Activated CD4-positive, alpha-beta T cell treated with anti-CD3 and anti-CD28 coated beads, Interleukin-2, amount 10 ng/mL, durations not matched to agents 7 days and 5 days (primary cell): ENCODE measurements around the gene JMJD4. TPM values are rescaled to one million over a fixed set of nuclear protein-coding genes. Genes with fewer than 3 reads are reported as not detected.
A peak's percentile ranks its signal among the peaks of the same experiment; 100 is the strongest.

Source experiments
- CTCF ChIA-PET: fragments of 350-600 bp; sonication (Branson Sonifier 250); formaldehyde crosslinking; loops from one replicate; lab custom pipeline; 2021; ENCODE audit warnings: antibody characterized with exemption; lab: Charles Lee
- POLR2A ChIA-PET: fragments of 350-600 bp; sonication (Branson Sonifier 250); formaldehyde crosslinking; loops from one replicate; lab custom pipeline; 2021; ENCODE audit warnings: antibody characterized with exemption; lab: Charles Lee
- DNase-seq: peaks from one replicate; pipeline ENCODE4 v3.0.0-alpha.2; 2020
- H3K27ac Mint-ChIP-seq: one replicate; pipeline ENCODE4 v1.8.0; 2021; ENCODE audit warnings: mild to moderate bottlenecking, moderate library complexity, mixed read lengths
- H3K27me3 Mint-ChIP-seq: one replicate; pipeline ENCODE4 v1.8.0; 2021; ENCODE audit warnings: mixed read lengths
- H3K36me3 Mint-ChIP-seq: one replicate; pipeline ENCODE4 v1.8.0; 2021; ENCODE audit warnings: low read depth, mixed read lengths
- H3K4me1 Mint-ChIP-seq: one replicate; pipeline ENCODE4 v1.8.0; 2021; ENCODE audit warnings: mixed read lengths
- H3K4me3 Mint-ChIP-seq: one replicate; pipeline ENCODE4 v1.8.0; 2021; ENCODE audit warnings: mild to moderate bottlenecking, moderate library complexity, mixed read lengths
- H3K9me3 Mint-ChIP-seq: one replicate; pipeline ENCODE4 v1.8.0; 2021; ENCODE audit warnings: mixed read lengths
- total RNA-seq, 2 experiments: library from RNA; stranded (reverse); gene quantifications; one replicate each; pipeline ENCODE4 v1.2.3, GENCODE V29; 2021

JMJD4 gene
- total RNA-seq, 2 experiments from 2014 or later, result 15.4 to 20.0 TPM

DNA sequence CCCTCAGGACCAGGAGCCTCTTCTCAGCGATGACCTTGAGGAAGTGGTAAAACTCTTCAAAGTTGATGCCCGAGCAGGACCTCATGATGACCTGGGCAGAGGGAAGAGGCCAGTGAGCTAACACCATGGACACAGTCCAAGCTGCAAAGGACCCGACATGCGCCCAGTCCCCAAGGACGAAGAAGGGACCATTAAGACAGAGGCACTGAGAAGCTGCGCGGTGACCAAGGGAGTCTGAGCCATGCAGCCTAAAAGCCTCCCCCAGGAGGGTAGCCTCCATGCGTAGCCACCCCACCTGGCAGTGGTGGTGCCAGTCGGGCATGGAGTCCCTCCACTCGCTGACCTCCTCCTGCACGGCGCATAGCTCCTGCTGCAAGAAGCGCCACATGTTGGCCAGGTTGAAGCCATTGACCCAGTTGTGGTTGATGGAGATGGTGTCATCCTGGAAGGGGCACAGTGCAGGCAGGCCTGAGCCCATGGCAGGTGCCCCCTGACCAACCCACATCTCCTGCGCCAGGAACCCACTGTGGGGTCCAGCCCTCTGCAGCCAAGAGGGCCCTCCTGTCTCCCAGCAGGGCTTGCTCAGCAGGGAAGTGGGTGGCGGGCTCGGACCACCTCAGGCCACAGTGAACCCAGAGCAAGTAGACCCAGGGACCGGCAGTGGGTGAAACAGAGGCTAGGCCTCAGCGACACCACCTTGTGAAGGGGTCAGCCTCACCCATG is 2.4 kb downstream of the JMJD4 start:
- Mint-ChIP-seq H3K4me3 (peak overlapping the region; percentile 27), H3K9me3 (no peaks in the 10 kb centered on the region), H3K36me3 (peaks cover 5% of the 10 kb centered on the region), H3K27me3 (peaks cover 2% of the 10 kb centered on the region), H3K4me1 (peaks cover 46% of the 10 kb centered on the region), H3K27ac (no peak overlapping the region)
- CTCF ChIA-PET, result interaction anchor here (1.0 kb wide), 1 partner anchor 35 kb away, joined by 3 read pairs; no protein-coding TSS in a partner anchor
- POLR2A ChIA-PET, result no interaction called here
- DNase-seq, result no peak

DNA sequence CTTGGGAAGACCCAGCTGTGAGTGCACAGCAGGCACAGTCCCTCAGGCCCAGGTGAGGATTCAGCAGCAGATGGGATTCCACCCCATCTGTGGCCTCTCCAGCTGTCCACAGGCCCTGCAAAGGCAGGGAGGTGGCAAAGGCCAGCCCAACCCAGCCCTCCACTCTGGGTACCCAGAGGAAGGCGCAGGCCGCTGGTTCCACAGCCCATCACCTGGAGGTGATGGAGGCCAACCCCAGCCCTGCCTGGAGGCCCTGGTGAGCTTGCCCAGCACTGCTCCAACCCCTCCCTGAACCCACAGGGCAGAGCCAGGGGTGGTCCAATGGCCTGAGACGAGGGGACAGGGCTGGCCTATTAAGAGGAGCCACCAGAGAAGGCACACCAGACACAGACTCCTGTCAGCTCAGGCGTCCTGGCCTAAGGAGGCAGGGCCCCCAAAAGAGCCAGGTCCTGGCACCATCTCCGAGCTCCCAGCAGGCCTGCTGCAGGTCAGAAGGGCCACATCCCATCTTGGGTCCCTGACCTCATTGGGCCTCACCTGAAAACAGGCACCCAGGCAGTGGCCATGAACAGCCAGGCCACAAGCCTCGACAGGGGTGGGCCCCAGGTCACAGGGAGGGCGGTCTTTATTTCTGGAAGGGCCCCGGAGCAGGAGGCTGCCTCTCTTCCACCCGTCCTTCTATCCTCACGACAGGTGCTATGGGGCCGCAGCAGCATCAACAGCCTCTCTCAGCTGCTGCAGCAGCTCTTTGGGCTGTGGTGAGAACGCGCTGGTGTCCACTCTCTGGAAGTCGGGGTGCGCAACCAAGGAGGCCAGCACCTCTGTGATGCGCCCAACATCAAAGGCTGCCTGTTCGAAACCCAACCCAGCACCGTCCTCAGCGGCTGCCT is 3.2 kb downstream of the JMJD4 start:
- Mint-ChIP-seq H3K9me3 (no peaks in the 10 kb centered on the region), H3K27ac (no peak overlapping the region), H3K4me1 (peaks cover 41% of the 10 kb centered on the region), H3K27me3 (peaks cover 7% of the 10 kb centered on the region), H3K4me3 (no peak overlapping the region), H3K36me3 (peaks cover 5% of the 10 kb centered on the region)
- CTCF ChIA-PET, result interaction anchor here (1.0 to 1.3 kb wide), 2 partner anchors 34 to 35 kb away, joined by 3 read pairs; no protein-coding TSS in a partner anchor
- no peak for DNase-seq
- POLR2A ChIA-PET, result no interaction called here

DNA sequence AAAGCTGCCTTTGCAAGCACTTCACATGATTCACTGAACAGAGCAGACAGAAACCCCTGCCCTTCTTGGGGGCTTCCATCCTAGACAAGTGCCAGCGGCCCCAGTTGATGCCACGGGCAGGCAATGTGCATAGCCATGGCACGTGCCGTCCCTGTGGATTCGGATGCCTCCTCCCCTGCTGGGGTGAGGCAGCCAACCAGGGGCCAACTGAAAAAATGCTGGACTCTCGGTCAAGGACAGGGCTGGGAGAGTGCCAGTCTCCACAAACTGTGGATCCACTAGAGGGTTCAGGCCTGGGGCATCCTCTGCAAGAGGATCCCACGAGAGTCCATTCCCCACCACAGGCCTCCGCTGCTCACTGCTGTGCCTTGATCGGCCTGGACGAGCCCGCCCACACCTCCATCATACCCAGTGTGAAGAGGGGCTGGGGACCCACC is 3.8 kb downstream of the JMJD4 start:
- Mint-ChIP-seq H3K4me1 (peaks cover 37% of the 10 kb centered on the region), H3K27ac (no peak overlapping the region), H3K4me3 (no peak overlapping the region), H3K27me3 (peaks cover 13% of the 10 kb centered on the region), H3K36me3 (peaks cover 7% of the 10 kb centered on the region), H3K9me3 (no peaks in the 10 kb centered on the region)
- ChIA-PET POLR2A (interaction anchor here (0.6 kb wide), 1 partner anchor 38 kb away, joined by 3 read pairs; no protein-coding TSS in a partner anchor), CTCF (interaction anchor here (1.3 kb wide), 1 partner anchor 35 kb away, joined by 3 read pairs; no protein-coding TSS in a partner anchor)
- no peak for DNase-seq

DNA sequence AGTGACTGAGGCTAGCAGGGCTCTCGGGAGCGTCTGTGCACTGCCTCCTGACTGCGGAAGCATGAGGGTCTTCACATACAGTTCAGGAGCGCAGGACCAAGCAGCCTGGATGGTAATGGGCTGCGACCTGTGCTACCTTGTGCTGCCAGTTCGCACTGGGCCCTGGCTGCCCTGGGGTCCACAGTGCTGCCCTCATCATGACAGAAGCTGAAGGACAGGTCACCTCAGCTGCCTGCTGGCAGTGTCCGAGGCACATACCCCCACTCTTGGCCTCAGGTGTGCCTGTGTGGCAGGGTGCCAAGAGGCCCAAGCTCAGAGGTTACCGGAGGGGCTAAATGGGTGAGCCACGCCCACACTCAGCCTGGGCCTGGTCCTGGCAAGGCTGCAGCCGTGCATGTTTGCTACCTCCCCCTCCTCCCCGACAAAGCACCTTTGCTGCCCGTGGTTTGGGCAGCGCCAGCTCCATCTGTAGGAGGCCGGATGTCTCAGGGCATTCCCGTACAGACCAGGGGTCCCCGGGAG is 4.4 kb downstream of the JMJD4 start:
- Mint-ChIP-seq H3K4me3 (no peak overlapping the region), H3K36me3 (peaks cover 8% of the 10 kb centered on the region), H3K27ac (no peak overlapping the region), H3K27me3 (peaks cover 14% of the 10 kb centered on the region), H3K4me1 (peaks cover 32% of the 10 kb centered on the region), H3K9me3 (no peaks in the 10 kb centered on the region)
- POLR2A ChIA-PET, result interaction anchor here (0.6 kb wide), 1 partner anchor 37 kb away, joined by 3 read pairs; no protein-coding TSS in a partner anchor
- no peak for DNase-seq
- CTCF ChIA-PET, result interaction anchor here (0.7 to 1.3 kb wide), 6 partner anchors 20 to 158 kb away, joined by 3 to 4 read pairs (median 3); no protein-coding TSS in a partner anchor

DNA sequence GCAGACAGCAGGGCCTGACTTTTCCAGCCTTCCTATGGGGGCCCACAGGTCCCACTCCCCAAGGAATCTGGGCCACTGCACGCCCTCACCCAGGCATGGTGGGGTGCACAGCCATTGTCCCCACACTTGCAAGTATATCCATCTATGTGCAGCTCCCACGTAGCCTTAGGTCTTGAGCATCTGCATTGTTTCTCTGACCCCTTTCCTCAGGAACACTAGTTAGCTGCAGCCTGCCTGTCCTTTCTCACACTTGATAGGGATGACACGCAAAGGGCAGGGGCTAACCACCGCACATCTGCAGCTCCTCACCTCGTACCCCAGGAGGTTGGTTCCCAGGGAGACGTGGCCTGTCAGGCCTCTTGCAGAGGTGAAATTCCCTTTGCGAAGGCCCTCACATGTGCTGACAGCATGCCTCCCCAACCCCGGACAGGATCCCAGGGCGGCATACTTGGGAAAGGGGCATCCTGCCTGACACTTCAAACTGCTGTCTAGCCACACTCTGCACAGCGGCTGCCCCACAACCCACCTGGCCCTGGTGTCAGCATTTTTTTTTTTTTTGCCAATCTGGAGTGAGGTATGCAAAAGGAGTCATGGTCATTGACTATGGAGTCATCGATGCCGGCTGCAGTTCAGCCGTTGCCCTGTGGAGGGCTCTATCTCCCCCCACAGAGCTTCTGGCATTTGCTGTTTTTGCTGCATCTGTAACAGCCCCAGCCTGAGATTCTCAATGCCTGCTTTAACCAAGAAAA is 5.0 kb downstream of the JMJD4 start:
- peak overlapping the region; percentile 27 for H3K4me3 Mint-ChIP-seq
- POLR2A ChIA-PET, result no interaction called here

DNA sequence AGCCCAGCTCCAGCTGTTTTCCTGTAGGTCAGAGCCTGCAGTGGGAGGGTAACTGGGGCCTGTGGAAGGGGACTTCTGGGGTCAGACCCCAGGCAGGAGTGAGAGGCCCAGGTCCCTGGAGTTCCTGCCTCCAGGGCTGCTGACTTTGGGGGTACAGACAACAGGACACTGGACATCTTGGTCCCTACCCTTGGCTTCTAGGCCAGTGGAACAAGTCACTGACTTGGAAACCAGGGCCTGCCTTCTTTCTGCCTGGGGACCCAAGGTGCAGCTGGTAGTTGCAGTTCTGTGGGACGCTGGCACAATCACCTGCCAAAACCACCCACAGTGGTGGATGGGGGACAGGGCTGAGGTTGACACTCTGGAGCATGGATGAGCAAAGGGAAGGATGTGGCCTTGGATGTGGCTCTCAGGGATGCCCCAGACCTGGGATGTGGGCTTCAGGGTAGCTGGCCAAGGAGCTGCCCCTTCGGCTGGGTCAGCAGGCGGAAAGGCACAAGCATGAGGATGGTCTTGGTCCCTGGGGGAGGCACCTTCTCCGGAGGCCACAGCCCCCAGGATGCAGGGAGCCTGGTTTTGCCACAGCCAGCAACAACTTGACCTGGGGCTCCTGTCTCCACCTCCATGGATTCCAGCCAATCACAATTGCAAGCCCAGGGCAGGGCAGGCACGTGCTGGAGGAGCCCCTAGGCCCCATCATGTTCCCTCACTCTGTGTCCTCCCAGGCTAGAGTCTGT is 5.8 kb downstream of the JMJD4 start:
- CTCF ChIA-PET, result interaction anchor here (0.6 to 1.1 kb wide), 3 partner anchors 16 to 364 kb away, joined by 3 to 5 read pairs (median 3); no protein-coding TSS in a partner anchor

More for the DNA sequence above, 5.0 kb downstream of the JMJD4 start:
- H3K9me3 Mint-ChIP-seq, result peaks cover 3% of the 10 kb centered on the region
- peaks cover 14% of the 10 kb centered on the region for H3K27me3 Mint-ChIP-seq
- no peak overlapping the region for H3K27ac Mint-ChIP-seq
- DNase-seq, result peak; percentile 43
- peaks cover 8% of the 10 kb centered on the region for H3K36me3 Mint-ChIP-seq
- CTCF ChIA-PET, result interaction anchor here (0.6 to 1.3 kb wide), 9 partner anchors 15 to 364 kb away, joined by 3 to 5 read pairs (median 3); no protein-coding TSS in a partner anchor
- peaks cover 32% of the 10 kb centered on the region for H3K4me1 Mint-ChIP-seq

DNA sequence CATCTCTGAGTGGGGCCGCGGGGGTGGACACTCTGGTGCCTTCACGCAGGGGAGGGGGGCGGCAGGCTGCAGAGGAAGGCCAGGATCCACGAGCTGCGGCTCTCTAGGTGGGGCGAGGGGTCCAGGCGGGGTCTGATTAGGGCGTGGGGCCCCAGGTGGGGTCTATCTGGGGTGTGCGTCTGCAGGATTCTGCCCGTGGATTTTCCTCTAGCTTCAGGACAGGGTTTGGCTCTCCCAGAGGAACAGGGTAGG is 6.3 kb downstream of the JMJD4 start:
- H3K9me3 Mint-ChIP-seq, result peaks cover 8% of the 10 kb centered on the region
- H3K27me3 Mint-ChIP-seq, result peaks cover 14% of the 10 kb centered on the region
- POLR2A ChIA-PET, result no interaction called here
- no peak for DNase-seq
- CTCF ChIA-PET, result interaction anchor here (1.1 kb wide), 1 partner anchor 16 kb away, joined by 3 read pairs; no protein-coding TSS in a partner anchor
- H3K36me3 Mint-ChIP-seq, result peaks cover 6% of the 10 kb centered on the region
- H3K4me1 Mint-ChIP-seq, result peaks cover 26% of the 10 kb centered on the region
- H3K27ac Mint-ChIP-seq, result peak overlapping the region; percentile 54
- H3K4me3 Mint-ChIP-seq, result peak overlapping the region; percentile 71

More for the DNA sequence above, 5.8 kb downstream of the JMJD4 start:
- Mint-ChIP-seq H3K27me3 (peaks cover 14% of the 10 kb centered on the region), H3K27ac (peak overlapping the region; percentile 54), H3K9me3 (peaks cover 4% of the 10 kb centered on the region), H3K4me3 (peak overlapping the region; percentile 71), H3K4me1 (peaks cover 28% of the 10 kb centered on the region), H3K36me3 (peaks cover 7% of the 10 kb centered on the region)
- POLR2A ChIA-PET, result no interaction called here
- no peak for DNase-seq

DNA sequence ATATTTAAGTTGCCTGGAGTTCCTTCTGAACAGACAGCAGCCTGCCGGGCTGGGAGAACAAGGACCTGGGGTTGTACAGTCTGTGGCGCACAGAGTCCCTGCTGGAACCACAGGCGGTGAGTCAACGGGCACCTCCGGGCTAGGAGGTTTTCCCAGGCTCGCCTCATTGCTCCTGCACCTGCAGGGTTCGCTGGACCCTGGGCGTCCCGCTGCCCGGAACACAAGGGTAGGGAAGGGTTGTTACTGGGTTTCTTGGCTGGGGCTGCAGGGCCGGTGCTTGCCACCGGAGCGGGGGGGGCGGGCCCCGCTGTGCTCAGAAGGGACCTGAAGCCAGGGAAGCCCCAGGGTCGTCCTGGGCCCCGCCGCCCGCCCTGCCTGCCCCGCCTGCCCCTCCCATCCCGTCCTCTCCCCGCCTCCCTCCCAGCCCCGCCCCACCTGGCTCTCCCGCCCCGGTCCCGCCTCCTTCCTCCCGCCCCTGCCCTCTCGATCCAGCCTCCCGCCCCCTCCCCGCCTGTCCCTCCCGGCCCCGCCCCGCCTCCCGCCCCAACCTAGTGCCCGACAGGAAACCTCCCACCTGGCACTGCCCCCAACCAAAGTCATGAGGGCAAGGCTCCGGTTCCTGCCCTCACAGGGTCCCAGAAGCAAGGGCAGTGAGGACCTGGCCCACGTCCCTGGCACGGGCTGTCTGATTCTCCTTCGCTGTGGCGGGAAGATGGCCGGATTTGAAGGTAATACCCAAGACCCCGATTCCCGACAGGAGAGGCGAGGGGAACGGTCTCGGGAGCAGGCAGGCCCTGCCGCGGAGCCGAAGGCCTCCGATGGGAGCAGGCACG is 6.8 kb downstream of the JMJD4 start:
- Mint-ChIP-seq H3K27ac (peak overlapping the region; percentile 77), H3K9me3 (peaks cover 10% of the 10 kb centered on the region), H3K36me3 (peaks cover 3% of the 10 kb centered on the region), H3K4me3 (peak overlapping the region; percentile 71), H3K4me1 (peaks cover 21% of the 10 kb centered on the region), H3K27me3 (peaks cover 14% of the 10 kb centered on the region)
- DNase-seq, result peak; percentile 67
- ChIA-PET CTCF (no interaction called here), POLR2A (no interaction called here)

DNA sequence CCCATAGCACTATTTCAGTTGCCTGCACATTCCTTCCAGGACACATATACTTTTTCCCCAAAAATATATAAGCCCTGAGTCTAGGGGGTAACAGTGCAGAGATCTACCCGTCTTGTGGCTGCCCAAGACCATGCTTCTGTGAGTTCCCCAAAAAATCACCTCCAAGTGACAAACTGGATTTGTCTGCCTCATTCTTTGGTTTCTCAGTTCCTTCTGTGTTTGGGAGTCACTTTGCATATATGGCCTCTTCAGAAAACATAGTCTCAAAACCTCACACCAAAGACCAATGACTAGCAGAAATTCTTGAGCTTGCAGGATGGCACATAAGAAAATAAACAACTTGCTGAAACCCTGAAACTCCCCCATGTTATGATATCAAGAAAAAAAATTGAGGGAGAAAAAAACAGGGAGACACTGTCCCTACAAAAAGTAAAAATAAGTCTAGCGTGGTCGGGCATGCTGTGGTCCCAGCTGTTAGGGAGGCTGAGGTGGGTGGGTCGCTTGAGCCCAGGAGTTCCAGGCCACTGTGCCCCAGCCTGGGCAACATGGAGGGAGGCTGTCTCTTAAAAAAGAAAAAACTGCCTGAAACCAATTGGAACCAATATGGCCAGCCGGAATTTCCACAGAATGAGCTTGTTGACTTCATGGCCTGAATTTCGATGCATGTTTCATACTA is 8.0 kb downstream of the JMJD4 start:
- Mint-ChIP-seq H3K9me3 (peaks cover 20% of the 10 kb centered on the region), H3K27me3 (peaks cover 14% of the 10 kb centered on the region), H3K27ac (peak overlapping the region; percentile 9), H3K4me3 (peak overlapping the region; percentile 19), H3K4me1 (peaks cover 17% of the 10 kb centered on the region), H3K36me3 (peaks cover 6% of the 10 kb centered on the region)
- CTCF ChIA-PET, result interaction anchor here (0.6 kb wide), 1 partner anchor 36 kb away, joined by 3 read pairs; no protein-coding TSS in a partner anchor
- POLR2A ChIA-PET, result no interaction called here
- DNase-seq, result no peak

DNA sequence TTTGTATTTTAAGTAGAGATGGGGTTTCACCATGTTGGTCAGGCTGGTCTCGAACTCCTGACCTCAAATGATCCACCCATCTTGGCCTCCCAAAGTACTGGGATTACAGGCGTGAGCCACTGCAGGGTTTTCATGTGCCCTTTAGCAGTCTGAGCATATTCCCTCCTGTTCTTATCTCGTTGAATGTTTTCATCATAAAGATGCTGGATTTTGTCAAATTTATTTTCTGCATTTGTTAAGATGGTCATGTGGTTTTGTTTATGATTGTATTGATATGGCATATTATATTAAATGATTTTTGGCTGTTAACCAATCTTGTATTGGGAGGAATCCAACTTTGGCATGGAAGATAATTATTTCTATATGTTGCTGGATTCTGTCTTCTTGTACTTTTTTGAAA is 8.8 kb downstream of the JMJD4 start:
- no peak overlapping the region for H3K27ac Mint-ChIP-seq
- peaks cover 14% of the 10 kb centered on the region for H3K27me3 Mint-ChIP-seq

More for the DNA sequence above, 8.8 kb downstream of the JMJD4 start:
- POLR2A ChIA-PET, result no interaction called here
- peaks cover 9% of the 10 kb centered on the region for H3K36me3 Mint-ChIP-seq
- CTCF ChIA-PET, result no interaction called here
- no peak for DNase-seq
- no peak overlapping the region for H3K4me3 Mint-ChIP-seq
- H3K9me3 Mint-ChIP-seq, result peaks cover 26% of the 10 kb centered on the region
- peaks cover 17% of the 10 kb centered on the region for H3K4me1 Mint-ChIP-seq
